Measurements from ENCODE around the gene ZNF175. TPM values are rescaled to one million over a fixed set of nuclear protein-coding genes. Genes with fewer than 3 reads are reported as not detected.

ZNF175 gene
- total RNA-seq, 1 donor from 2014 or later: 6.1 TPM

- TF ChIP-seq CTCF (IDR thresholded peaks at IDR 0.05): no peak
- Histone ChIP-seq H3K9me3 (no peaks in the 10 kb centered on the region), H3K27me3 (no peaks in the 10 kb centered on the region), H3K36me3 (no peaks in the 10 kb centered on the region), H3K27ac (no peak overlapping the region), H3K4me1 (no peaks in the 10 kb centered on the region), H3K4me3 (no peak overlapping the region)
- no peak for DNase-seq (ENCODE audit: low spot score in 2 of 2)
- intact Hi-C loops (cut with DNase I): no loop called here
These were observed 36.0 kb downstream of the ZNF175 start for GRCh38 chr19:51607077-51607476.

GRCh38 chr19:51607920-51608562 is 37.0 kb downstream of the ZNF175 start:
- peak; percentile 27 to 80 for DNase-seq (ENCODE audit: low spot score in 2 of 2)
- intact Hi-C loops (cut with DNase I): no loop called here
- H3K36me3 ChIP-seq: no peaks in the 10 kb centered on the region
- H3K9me3 ChIP-seq: no peaks in the 10 kb centered on the region
- H3K27ac ChIP-seq: no peak overlapping the region
- peak; percentile 19 to 38 (median 23) for TF ChIP-seq CTCF (IDR thresholded peaks at IDR 0.05)
- no peak overlapping the region for H3K4me3 ChIP-seq
- no peaks in the 10 kb centered on the region for H3K4me1 ChIP-seq
- H3K27me3 ChIP-seq: no peaks in the 10 kb centered on the region

GRCh38 chr19:51610576-51610975 is 39.5 kb downstream of the ZNF175 start:
- Histone ChIP-seq H3K36me3 (no peaks in the 10 kb centered on the region), H3K4me1 (no peaks in the 10 kb centered on the region), H3K4me3 (no peak overlapping the region), H3K27ac (no peak overlapping the region), H3K27me3 (no peaks in the 10 kb centered on the region), H3K9me3 (no peaks in the 10 kb centered on the region)
- no peak for TF ChIP-seq CTCF (IDR thresholded peaks at IDR 0.05)
- intact Hi-C loops (cut with DNase I): no loop called here
- DNase-seq (ENCODE audit: low spot score in 2 of 2): no peak

GRCh38 chr19:51614789-51615188 is 43.7 kb downstream of the ZNF175 start:
- H3K9me3 ChIP-seq: no peaks in the 10 kb centered on the region
- TF ChIP-seq CTCF (IDR thresholded peaks at IDR 0.05): no peak
- intact Hi-C loops (cut with DNase I): no loop called here
- H3K27me3 ChIP-seq: no peaks in the 10 kb centered on the region
- no peak for DNase-seq (ENCODE audit: low spot score in 2 of 2)
- H3K27ac ChIP-seq: no peak overlapping the region
- H3K4me1 ChIP-seq: no peaks in the 10 kb centered on the region
- H3K36me3 ChIP-seq: no peaks in the 10 kb centered on the region
- H3K4me3 ChIP-seq: no peak overlapping the region

- intact Hi-C loops (cut with DNase I): no loop called here
These were observed 44.9 kb downstream of the ZNF175 start for GRCh38 chr19:51615991-51616390.

More at GRCh38 chr19:51615991-51616390, 44.9 kb downstream of the ZNF175 start:
- Histone ChIP-seq H3K27me3 (no peaks in the 10 kb centered on the region), H3K36me3 (no peaks in the 10 kb centered on the region), H3K27ac (no peak overlapping the region), H3K4me1 (no peaks in the 10 kb centered on the region), H3K4me3 (no peak overlapping the region), H3K9me3 (no peaks in the 10 kb centered on the region)
- DNase-seq (ENCODE audit: low spot score in 2 of 2): no peak
- no peak for TF ChIP-seq CTCF (IDR thresholded peaks at IDR 0.05)
